ENCODE measurements around the gene RAPGEF1. TPM values are rescaled to one million over a fixed set of nuclear protein-coding genes. Genes with fewer than 3 reads are reported as not detected.

Gene RAPGEF1
- total RNA-seq, 1 donor from 2014 or later: 33.3 TPM

DNA sequence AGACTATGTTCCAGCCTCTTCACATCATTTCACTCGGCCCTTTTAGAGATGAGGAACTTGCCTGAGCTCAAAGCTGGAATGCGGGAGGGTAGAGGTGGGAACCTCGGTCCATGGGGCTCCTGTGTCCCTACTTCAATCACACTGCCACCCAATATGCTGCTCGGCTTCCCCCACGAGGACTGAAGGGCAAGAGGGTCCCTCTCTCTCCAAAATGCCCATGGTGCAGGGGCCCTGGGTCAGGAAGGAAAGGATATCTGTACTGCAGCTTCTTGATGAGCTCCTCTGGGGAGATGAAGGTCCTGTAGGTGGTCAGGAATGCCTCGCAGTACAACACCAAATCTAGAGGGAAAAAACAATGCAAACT, 148.0 kb downstream of the RAPGEF1 start:
- DNase-seq (ENCODE audit: low spot score): no peak
- Histone ChIP-seq H3K36me3 (no peaks in the 10 kb centered on the region), H3K4me1 (no peaks in the 10 kb centered on the region), H3K9me3 (ENCODE audit: low read depth) (no peaks in the 10 kb centered on the region), H3K4me3 (no peak overlapping the region), H3K79me2 (ENCODE audit: low read depth) (no peaks in the 10 kb centered on the region), H3K4me2 (no peak overlapping the region), H3K9ac (no peak overlapping the region), H4K20me1 (ENCODE audit: low read depth) (no peaks in the 10 kb centered on the region), H2AFZ (replicated peaks) (no peak overlapping the region), H3K27me3 (no peaks in the 10 kb centered on the region), H3F3A (ENCODE audit: low read depth) (no peaks in the 10 kb centered on the region), H3K27ac (no peak overlapping the region)
- peaks cover 20% of the 10 kb centered on the region for H3K36me3 Mint-ChIP-seq
- H3K4me1 Mint-ChIP-seq: no peaks in the 10 kb centered on the region
- no peaks in the 10 kb centered on the region for H3K9me3 Mint-ChIP-seq
- H3K27me3 Mint-ChIP-seq (ENCODE audit: insufficient read depth, low read depth): peaks cover 5% of the 10 kb centered on the region
- peak overlapping the region; percentile 72 for H3K27ac Mint-ChIP-seq
- H3K4me3 Mint-ChIP-seq: no peak overlapping the region
- TF ChIP-seq EZH2phosphoT487 (IDR thresholded peaks at IDR 0.05) (no peak), EZH2 (IDR thresholded peaks at IDR 0.05) (no peak)
- TF ChIP-seq, protein P1, sequence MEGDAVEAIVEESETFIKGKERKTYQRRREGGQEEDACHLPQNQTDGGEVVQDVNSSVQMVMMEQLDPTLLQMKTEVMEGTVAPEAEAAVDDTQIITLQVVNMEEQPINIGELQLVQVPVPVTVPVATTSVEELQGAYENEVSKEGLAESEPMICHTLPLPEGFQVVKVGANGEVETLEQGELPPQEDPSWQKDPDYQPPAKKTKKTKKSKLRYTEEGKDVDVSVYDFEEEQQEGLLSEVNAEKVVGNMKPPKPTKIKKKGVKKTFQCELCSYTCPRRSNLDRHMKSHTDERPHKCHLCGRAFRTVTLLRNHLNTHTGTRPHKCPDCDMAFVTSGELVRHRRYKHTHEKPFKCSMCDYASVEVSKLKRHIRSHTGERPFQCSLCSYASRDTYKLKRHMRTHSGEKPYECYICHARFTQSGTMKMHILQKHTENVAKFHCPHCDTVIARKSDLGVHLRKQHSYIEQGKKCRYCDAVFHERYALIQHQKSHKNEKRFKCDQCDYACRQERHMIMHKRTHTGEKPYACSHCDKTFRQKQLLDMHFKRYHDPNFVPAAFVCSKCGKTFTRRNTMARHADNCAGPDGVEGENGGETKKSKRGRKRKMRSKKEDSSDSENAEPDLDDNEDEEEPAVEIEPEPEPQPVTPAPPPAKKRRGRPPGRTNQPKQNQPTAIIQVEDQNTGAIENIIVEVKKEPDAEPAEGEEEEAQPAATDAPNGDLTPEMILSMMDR (IDR thresholded peaks at IDR 0.05): no peak

DNA sequence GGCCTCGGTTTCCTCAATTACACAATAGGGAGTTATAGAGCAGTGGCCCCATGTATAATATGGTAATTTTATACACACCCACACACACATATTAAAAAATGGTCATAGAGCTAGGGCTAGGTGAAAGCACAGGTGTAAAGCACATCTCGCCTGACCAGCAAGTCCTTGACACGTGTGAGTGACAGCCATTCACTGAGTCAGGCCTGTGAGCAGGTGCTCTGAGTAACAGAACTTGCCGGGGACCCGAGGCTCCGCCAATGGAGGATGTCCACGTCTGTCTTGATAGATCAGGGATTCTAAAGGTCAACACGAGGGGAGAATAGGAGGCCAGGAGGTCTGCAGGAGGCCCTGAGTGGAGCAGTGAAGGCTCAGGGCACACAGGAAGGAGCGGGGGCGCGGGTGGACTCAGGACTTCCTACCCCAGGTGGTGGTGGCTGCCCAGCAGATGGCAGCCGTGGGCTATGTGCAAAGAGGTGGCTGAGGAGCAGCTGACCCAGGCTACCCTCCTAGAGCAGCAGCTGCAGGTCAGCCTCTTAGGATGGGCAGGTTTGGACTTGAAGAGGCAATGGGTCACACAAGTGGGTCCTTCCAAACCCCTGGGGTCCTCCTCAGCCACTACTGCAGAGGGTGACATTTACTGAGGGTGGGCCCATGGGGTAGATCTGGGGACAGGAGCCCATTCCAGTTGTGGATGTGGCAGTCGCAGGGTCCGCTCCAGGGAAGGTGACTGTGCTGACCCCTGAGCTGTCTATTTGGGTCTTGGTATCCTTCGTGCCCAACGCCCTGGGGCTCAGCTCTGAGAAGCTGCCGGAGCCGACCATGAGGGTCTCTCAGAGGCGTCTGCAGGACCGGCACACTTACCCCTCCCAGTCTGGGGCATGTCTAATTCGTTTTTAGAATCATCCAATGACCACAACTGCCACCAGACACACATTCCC, 148.7 kb downstream of the RAPGEF1 start:
- Histone ChIP-seq H3K9me3 (ENCODE audit: low read depth) (no peaks in the 10 kb centered on the region), H3K4me3 (no peak overlapping the region), H4K20me1 (ENCODE audit: low read depth) (no peaks in the 10 kb centered on the region), H3F3A (ENCODE audit: low read depth) (no peaks in the 10 kb centered on the region), H2AFZ (replicated peaks) (no peak overlapping the region), H3K36me3 (no peaks in the 10 kb centered on the region), H3K9ac (no peak overlapping the region), H3K4me1 (no peaks in the 10 kb centered on the region), H3K79me2 (ENCODE audit: low read depth) (no peaks in the 10 kb centered on the region), H3K27ac (no peak overlapping the region), H3K27me3 (no peaks in the 10 kb centered on the region), H3K4me2 (no peak overlapping the region)
- no peak overlapping the region for H3K4me3 Mint-ChIP-seq
- DNase-seq (ENCODE audit: low spot score): peak; percentile 84
- no peak for TF ChIP-seq EZH2 (IDR thresholded peaks at IDR 0.05)
- TF ChIP-seq, protein P1 (IDR thresholded peaks at IDR 0.05): peak; percentile 77
- peaks cover 19% of the 10 kb centered on the region for H3K36me3 Mint-ChIP-seq
- H3K4me1 Mint-ChIP-seq: no peaks in the 10 kb centered on the region
- H3K27ac Mint-ChIP-seq: peak overlapping the region; percentile 50
- no peaks in the 10 kb centered on the region for H3K9me3 Mint-ChIP-seq
- H3K27me3 Mint-ChIP-seq (ENCODE audit: insufficient read depth, low read depth): peaks cover 5% of the 10 kb centered on the region

DNA sequence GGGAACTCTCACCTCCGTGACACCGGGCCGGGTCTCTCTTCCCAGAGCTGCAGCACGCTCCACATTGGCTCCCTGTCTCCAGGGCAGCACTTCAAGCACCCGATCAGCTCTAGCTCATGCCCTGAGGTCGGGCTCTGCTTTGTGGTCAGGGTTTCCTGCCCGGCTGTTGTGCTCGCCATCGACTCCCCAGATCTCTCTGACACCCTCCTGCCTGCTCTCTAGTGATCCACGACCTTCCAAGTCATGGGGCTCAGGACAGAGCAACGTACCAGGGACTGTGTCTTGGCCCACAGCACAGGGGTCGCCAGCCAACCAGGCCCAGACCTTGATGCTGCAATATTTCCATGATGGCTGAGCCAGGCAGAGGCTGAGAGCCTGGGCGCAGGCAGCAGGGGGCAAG, 149.4 kb downstream of the RAPGEF1 start:
- Histone ChIP-seq H3K4me3 (no peak overlapping the region), H3F3A (ENCODE audit: low read depth) (no peaks in the 10 kb centered on the region), H3K4me2 (no peak overlapping the region), H3K27me3 (no peaks in the 10 kb centered on the region), H3K9me3 (ENCODE audit: low read depth) (no peaks in the 10 kb centered on the region), H3K4me1 (no peaks in the 10 kb centered on the region), H3K36me3 (no peaks in the 10 kb centered on the region), H3K9ac (no peak overlapping the region), H3K79me2 (ENCODE audit: low read depth) (no peaks in the 10 kb centered on the region), H3K27ac (no peak overlapping the region), H2AFZ (replicated peaks) (no peak overlapping the region), H4K20me1 (ENCODE audit: low read depth) (no peaks in the 10 kb centered on the region)
- Mint-ChIP-seq H3K27me3 (ENCODE audit: insufficient read depth, low read depth) (peaks cover 8% of the 10 kb centered on the region), H3K9me3 (no peaks in the 10 kb centered on the region), H3K36me3 (peaks cover 17% of the 10 kb centered on the region), H3K27ac (no peak overlapping the region), H3K4me3 (peak overlapping the region; percentile 13), H3K4me1 (no peaks in the 10 kb centered on the region)
- no peak for DNase-seq (ENCODE audit: low spot score)
- TF ChIP-seq EZH2 (IDR thresholded peaks at IDR 0.05): no peak
- TF ChIP-seq, protein P1 (IDR thresholded peaks at IDR 0.05): no peak
- no peak for TF ChIP-seq EZH2phosphoT487 (IDR thresholded peaks at IDR 0.05)
